ENCODE measurements around the gene ZNF836. TPM values are rescaled to one million over a fixed set of nuclear protein-coding genes. Genes with fewer than 3 reads are reported as not detected.

Gene ZNF836
- total RNA-seq, 6 experiments from 2014 or later, result 1.5 to 3.7 (median 2.8) TPM

DNA sequence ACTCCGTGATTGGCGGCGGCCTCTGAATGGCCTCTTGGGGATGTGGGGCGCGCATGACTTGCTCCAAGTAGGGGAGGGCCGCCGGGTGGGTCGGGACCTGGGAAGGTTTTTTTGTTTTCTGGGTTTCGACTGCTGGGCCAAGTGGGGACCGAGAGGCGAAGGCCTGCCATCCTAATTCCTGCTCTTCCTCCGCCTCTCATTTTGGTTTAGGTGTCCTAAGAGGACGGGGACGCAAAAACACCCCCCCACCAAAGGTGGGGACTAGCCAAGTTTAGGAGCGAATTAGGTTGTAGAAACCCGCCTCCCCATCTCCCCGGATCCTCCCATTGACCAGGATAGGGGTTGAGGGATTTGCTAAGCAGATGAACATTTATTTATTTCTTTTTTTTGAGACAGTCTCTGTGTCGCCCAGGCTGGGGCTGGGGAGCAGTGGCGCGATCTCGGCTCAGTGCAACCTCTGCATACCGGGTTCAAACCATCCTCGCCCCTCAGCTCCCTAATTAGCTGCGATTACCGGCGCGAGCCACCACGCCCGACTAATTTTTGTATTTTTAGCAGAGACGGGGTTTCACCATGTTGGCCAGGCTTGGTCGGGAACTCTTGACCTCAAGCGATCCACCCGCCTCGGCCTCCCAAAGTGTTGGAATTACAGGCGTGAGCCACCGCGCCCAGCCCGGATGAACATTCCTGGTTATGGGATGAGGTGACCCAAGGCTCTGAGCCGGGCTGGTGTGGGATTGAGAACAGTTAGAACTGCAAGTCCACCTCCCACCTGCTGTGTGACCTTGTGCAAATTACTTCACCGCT, 19.3 kb upstream of the ZNF836 start:
- intact Hi-C loops (cut with DNase I), result no loop called here
- TF ChIP-seq, protein P1, sequence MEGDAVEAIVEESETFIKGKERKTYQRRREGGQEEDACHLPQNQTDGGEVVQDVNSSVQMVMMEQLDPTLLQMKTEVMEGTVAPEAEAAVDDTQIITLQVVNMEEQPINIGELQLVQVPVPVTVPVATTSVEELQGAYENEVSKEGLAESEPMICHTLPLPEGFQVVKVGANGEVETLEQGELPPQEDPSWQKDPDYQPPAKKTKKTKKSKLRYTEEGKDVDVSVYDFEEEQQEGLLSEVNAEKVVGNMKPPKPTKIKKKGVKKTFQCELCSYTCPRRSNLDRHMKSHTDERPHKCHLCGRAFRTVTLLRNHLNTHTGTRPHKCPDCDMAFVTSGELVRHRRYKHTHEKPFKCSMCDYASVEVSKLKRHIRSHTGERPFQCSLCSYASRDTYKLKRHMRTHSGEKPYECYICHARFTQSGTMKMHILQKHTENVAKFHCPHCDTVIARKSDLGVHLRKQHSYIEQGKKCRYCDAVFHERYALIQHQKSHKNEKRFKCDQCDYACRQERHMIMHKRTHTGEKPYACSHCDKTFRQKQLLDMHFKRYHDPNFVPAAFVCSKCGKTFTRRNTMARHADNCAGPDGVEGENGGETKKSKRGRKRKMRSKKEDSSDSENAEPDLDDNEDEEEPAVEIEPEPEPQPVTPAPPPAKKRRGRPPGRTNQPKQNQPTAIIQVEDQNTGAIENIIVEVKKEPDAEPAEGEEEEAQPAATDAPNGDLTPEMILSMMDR (IDR thresholded peaks at IDR 0.05), result no peak
- no peak for TF ChIP-seq POLR2A (IDR thresholded peaks at IDR 0.05)
- Histone ChIP-seq H3K9me3 (no peaks in the 10 kb centered on the region), H3K27me3 (no peaks in the 10 kb centered on the region), H3K27ac (peak overlapping the region; percentile 93 to 98 (median 95)), H3K36me3 (peaks cover 0 to 7% (median 0%) of the 10 kb centered on the region in 4 donors), H3K4me3 (peak overlapping the region; percentile 66 to 87 (median 85)), H3K4me1 (peaks cover 0 to 22% (median 4%) of the 10 kb centered on the region in 4 donors)
- ATAC-seq (no peak), DNase-seq (peak in 1 of 3 donors; percentile 32)
- WGBS (ENCODE audit: insufficient coverage, low coverage, low lambda C conversion rate, missing lambda C conversion rate), result 6% methylated on average over 22 of the region's 40 CpGs

GRCh38 chr19:52189735-52190486, 18.5 kb upstream of the ZNF836 start, which contains the start of gene PPP2R1A:
TSS of gene PPP2R1A (plus strand) at chr19:52190052. CDS start at chr19:52190097, 45 bp downstream.
- under 1% methylated on average over 19 of the region's 70 CpGs for WGBS (ENCODE audit: insufficient coverage, low coverage, low lambda C conversion rate, missing lambda C conversion rate)
- peak; percentile 91 to 96 (median 92) for ATAC-seq

DNA sequence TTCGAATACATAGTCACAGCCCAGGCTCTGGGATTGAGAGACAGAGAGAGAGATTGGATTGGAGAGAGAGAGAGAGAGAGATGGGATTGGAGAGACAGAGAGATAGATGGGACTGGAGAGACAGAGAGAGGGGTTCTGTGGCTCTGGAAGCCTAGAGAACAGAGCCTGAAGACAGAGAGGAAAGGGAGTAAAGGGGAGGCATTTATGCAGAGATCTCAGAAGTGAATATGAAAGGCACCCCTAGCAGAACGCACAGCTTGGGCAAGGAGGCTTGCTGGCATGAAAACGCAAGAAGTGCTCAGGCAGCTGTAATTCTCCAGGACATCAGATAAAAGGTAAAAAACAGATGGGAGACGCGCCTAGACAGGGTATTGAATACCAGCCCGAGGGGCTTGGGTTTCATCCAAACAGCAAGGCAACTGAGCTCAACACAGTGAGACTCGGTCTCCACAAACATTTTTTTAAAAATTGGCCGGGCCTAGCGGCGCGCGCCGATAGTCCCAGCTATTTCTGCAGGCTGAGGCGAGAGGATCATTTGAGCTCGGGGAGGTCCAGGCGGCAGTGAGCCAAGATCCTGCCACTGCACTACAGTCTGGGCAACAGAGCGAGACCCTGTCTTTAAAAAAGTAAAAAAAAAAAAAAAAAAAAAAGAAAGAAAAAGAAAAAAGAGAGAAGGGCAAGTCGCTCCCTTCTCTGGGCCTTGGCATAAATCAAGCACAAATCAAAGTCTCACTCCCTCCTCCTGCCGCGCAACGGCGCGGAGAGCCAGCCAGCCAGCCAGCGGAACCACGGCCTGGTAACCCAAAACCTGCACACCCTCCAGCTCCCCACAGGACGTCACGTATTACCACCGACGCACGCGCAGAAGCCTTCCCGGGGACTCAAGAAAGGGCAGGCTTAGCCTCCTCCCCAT, 17.7 kb upstream of the ZNF836 start:
- H3K4me1 ChIP-seq, result peaks cover 0 to 22% (median 4%) of the 10 kb centered on the region in 4 donors
- H3K9me3 ChIP-seq, result no peaks in the 10 kb centered on the region
- peak overlapping the region; percentile 42 to 55 (median 50) for H3K4me3 ChIP-seq
- TF ChIP-seq POLR2A (IDR thresholded peaks at IDR 0.05), result no peak
- TF ChIP-seq, protein P1 (IDR thresholded peaks at IDR 0.05), result no peak
- H3K27ac ChIP-seq, result peak overlapping the region; percentile 57 to 80 (median 74)
- no peaks in the 10 kb centered on the region for H3K36me3 ChIP-seq
- peak in 2 of 3 donors; percentile 78 to 100 for DNase-seq
- 1% methylated on average over 32 of the region's 32 CpGs for WGBS (ENCODE audit: insufficient coverage, low coverage, low lambda C conversion rate, missing lambda C conversion rate)
- no peaks in the 10 kb centered on the region for H3K27me3 ChIP-seq
- ATAC-seq, result peak; percentile 12 to 36 (median 26)
- intact Hi-C loops (cut with DNase I), result no loop called here

More at GRCh38 chr19:52189735-52190486, 18.5 kb upstream of the ZNF836 start, which contains the start of gene PPP2R1A:
- TF ChIP-seq, protein P1 (IDR thresholded peaks at IDR 0.05), result no peak
- peak; percentile 89 for TF ChIP-seq POLR2A (IDR thresholded peaks at IDR 0.05)
- H3K36me3 ChIP-seq, result peaks cover 0 to 1% (median 0%) of the 10 kb centered on the region in 4 donors
- peak within 1 kb of the TSS; percentile 93 to 98 (median 95) for H3K27ac ChIP-seq
- H3K9me3 ChIP-seq, result no peaks in the 10 kb centered on the region
- peak; percentile 99 to 100 (median 99) for DNase-seq
- H3K4me3 ChIP-seq, result peak within 1 kb of the TSS; percentile 66 to 87 (median 85)
- H3K27me3 ChIP-seq, result no peaks in the 10 kb centered on the region
- intact Hi-C loops (cut with DNase I), result no loop called here
- H3K4me1 ChIP-seq, result peaks cover 0 to 22% (median 4%) of the 10 kb centered on the region in 4 donors

DNA sequence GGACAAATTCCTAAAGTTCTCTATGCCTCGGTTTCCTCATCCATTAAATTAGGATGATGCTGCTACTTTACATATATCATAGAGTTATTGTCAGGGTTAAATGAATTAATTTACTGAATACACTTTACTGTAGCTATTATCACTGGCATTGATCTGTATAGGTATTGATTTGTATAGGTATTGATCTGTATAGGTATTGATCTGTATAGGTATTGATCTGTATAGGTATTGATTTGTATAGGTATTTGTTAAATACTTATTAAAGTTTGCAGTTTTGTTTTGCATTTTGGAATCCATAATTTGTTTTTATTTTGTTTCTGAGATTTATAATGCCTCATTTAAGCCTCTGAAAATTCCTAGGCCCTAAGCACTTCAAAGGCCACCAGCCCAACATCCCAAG, 16.0 kb upstream of the ZNF836 start:
- no peak overlapping the region for H3K4me3 ChIP-seq
- 83% methylated on average over 1 of the region's 1 CpG for WGBS (ENCODE audit: insufficient coverage, low coverage, low lambda C conversion rate, missing lambda C conversion rate)
- H3K27ac ChIP-seq, result no peak overlapping the region
- no peaks in the 10 kb centered on the region for H3K9me3 ChIP-seq
- H3K4me1 ChIP-seq, result peaks cover 0 to 16% (median 4%) of the 10 kb centered on the region in 4 donors
- no peaks in the 10 kb centered on the region for H3K36me3 ChIP-seq
- ATAC-seq, result no peak
- TF ChIP-seq, protein P1 (IDR thresholded peaks at IDR 0.05), result no peak
- no peak for TF ChIP-seq POLR2A (IDR thresholded peaks at IDR 0.05)
- intact Hi-C loops (cut with DNase I), result no loop called here
- no peaks in the 10 kb centered on the region for H3K27me3 ChIP-seq
- DNase-seq, result no peak

Measured in right lobe of liver (tissue), 6 donors.